Fibroblast of lung (primary cell): ENCODE measurements around the gene CDH4. TPM values are rescaled to one million over a fixed set of nuclear protein-coding genes. Genes with fewer than 3 reads are reported as not detected.

Experiments used
- DNase-seq, 2 donors: peaks; one replicate each; pipeline versions ENCODE4 v3.0.0 to v3.0.0-alpha.2; 2010; ENCODE audit warnings: low read depth in 2 of 2
- H2AFZ ChIP-seq: 2 replicates; pipeline ENCODE4 v1.5.1; 2012; ENCODE audit warnings: low read length, control low read depth, inconsistent platforms
- H3K27ac ChIP-seq: 2 replicates; pipeline ENCODE4 v1.5.1; 2011; ENCODE audit warnings: low read length, control low read depth; ENCODE audit not compliant: insufficient read depth
- H3K27me3 ChIP-seq: 2 replicates; pipeline ENCODE4 v1.5.1; 2011; ENCODE audit warnings: mild to moderate bottlenecking, low read length; ENCODE audit not compliant: control insufficient read depth, insufficient read depth
- H3K36me3 ChIP-seq: 2 replicates; pipeline ENCODE4 v1.5.1; 2011; ENCODE audit warnings: low read length; ENCODE audit not compliant: control insufficient read depth, insufficient read depth
- H3K4me1 ChIP-seq: 2 replicates; pipeline ENCODE4 v1.5.1; 2011; ENCODE audit warnings: low read length; ENCODE audit not compliant: control insufficient read depth, insufficient read depth; ENCODE audit errors: extremely low read depth
- H3K4me2 ChIP-seq: 2 replicates; pipeline ENCODE4 v1.5.1; 2011; ENCODE audit warnings: low read length, control low read depth; ENCODE audit not compliant: insufficient read depth; ENCODE audit errors: extremely low read depth
- H3K4me3 ChIP-seq, 4 experiments: fragments of 200-600 bp in 1 of 4; sonication (generic) in 1 of 4; replicated peaks in 1 of 4; 2 replicates each; pipeline ENCODE4 v1.5.1; 2011 to 2016; ENCODE audit warnings: low read length in 4 of 4, low read depth in 3 of 4, mild to moderate bottlenecking in 3 of 4, control low read depth in 2 of 4, inconsistent platforms in 1 of 4, mixed read lengths in 1 of 4; ENCODE audit not compliant: insufficient read depth in 1 of 4; ENCODE audit errors: control extremely low read depth in 1 of 4
- H3K79me2 ChIP-seq: 2 replicates; pipeline ENCODE4 v1.5.1; 2012; ENCODE audit warnings: mild to moderate bottlenecking, low read length, inconsistent platforms; ENCODE audit not compliant: control insufficient read depth, insufficient read depth
- H3K9ac ChIP-seq: 2 replicates; pipeline ENCODE4 v1.5.1; 2011; ENCODE audit warnings: mild to moderate bottlenecking, low read length, control low read depth; ENCODE audit not compliant: insufficient read depth
- H3K9me3 ChIP-seq: 2 replicates; pipeline ENCODE4 v1.5.1; 2012; ENCODE audit warnings: low read depth, low read length; ENCODE audit not compliant: control insufficient read depth, insufficient read depth
- H4K20me1 ChIP-seq: 2 replicates; pipeline ENCODE4 v1.5.1; 2011; ENCODE audit warnings: low read length; ENCODE audit not compliant: control insufficient read depth, insufficient read depth; ENCODE audit errors: extremely low read depth
- CTCF ChIP-seq, 2 donors: IDR thresholded peaks in 1 of 2; conservative IDR thresholded peaks in 1 of 2; 1 replicate in 1 of 2; 2 replicates in 1 of 2; pipeline ENCODE4 v1.5.1; 2011 to 2012; ENCODE audit warnings: low read length in 2 of 2, control low read depth in 1 of 2, inconsistent platforms in 1 of 2, low read depth in 1 of 2, mild to moderate bottlenecking in 1 of 2
- EZH2 ChIP-seq: IDR thresholded peaks from 2 replicates; pipeline ENCODE4 v1.5.1; 2012; ENCODE audit warnings: low read length, control low read depth, mild to moderate bottlenecking; ENCODE audit errors: missing control alignments
- polyA plus RNA-seq, 2 donors: library from polyadenylated mRNA; depleted of rRNA in 1 of 2; stranded (reverse) in 1 of 2; unstranded in 1 of 2; fragments of >200 nt; gene quantifications; 2 replicates each; pipeline ENCODE4 v1.2.1, GENCODE V29; 2011 to 2012; ENCODE audit warnings: missing spikeins in 1 of 2
- total RNA-seq: library from RNA; depleted of rRNA; stranded (reverse); fragments of >200 nt; gene quantifications from 2 replicates; pipeline ENCODE4 v1.2.1, GENCODE V29; 2014

CDH4 gene
- total and polyA plus RNA-seq, 2 donors (not counting 1 experiment from before 2014, with no cell fraction given): 4.8 to 6.8 TPM

GRCh38 chr20:61737812-61738443 lies 485.9 kb downstream of the CDH4 start:
- Histone ChIP-seq H3K4me2 (no peak overlapping the region), H3K27me3 (peaks cover 14% of the 10 kb centered on the region), H3K4me1 (no peaks in the 10 kb centered on the region), H3K9me3 (no peaks in the 10 kb centered on the region), H3K4me3 (no peak overlapping the region), H4K20me1 (no peaks in the 10 kb centered on the region), H3K27ac (no peak overlapping the region), H3K9ac (no peak overlapping the region), H2AFZ (no peak overlapping the region), H3K36me3 (no peaks in the 10 kb centered on the region), H3K79me2 (no peaks in the 10 kb centered on the region)
- TF ChIP-seq CTCF (conservative IDR thresholded peaks at IDR 0.05 in 1 of 2, IDR thresholded peaks at IDR 0.05 in 1 of 2; ENCODE audit: low read depth in 1 of 2, low read length in 2 of 2): no peak
- TF ChIP-seq EZH2: no peak
- no peak for DNase-seq

- Histone ChIP-seq H3K4me1 (no peaks in the 10 kb centered on the region), H4K20me1 (no peaks in the 10 kb centered on the region), H3K79me2 (no peaks in the 10 kb centered on the region), H3K4me3 (no peak overlapping the region), H3K36me3 (no peaks in the 10 kb centered on the region), H3K9ac (no peak overlapping the region), H3K27me3 (peaks cover 14% of the 10 kb centered on the region), H3K9me3 (no peaks in the 10 kb centered on the region), H3K27ac (no peak overlapping the region), H3K4me2 (no peak overlapping the region), H2AFZ (no peak overlapping the region)
- TF ChIP-seq EZH2: no peak
- TF ChIP-seq CTCF (conservative IDR thresholded peaks at IDR 0.05 in 1 of 2, IDR thresholded peaks at IDR 0.05 in 1 of 2; ENCODE audit: low read depth in 1 of 2, low read length in 2 of 2): no peak
- no peak for DNase-seq
Observed at GRCh38 chr20:61738601-61739069, 486.6 kb downstream of the CDH4 start.

GRCh38 chr20:61739086-61739831 lies 487.2 kb downstream of the CDH4 start:
- DNase-seq: no peak
- no peak overlapping the region for H3K4me3 ChIP-seq
- H4K20me1 ChIP-seq: no peaks in the 10 kb centered on the region
- H3K4me2 ChIP-seq: no peak overlapping the region
- H3K9ac ChIP-seq: no peak overlapping the region
- H3K27ac ChIP-seq: no peak overlapping the region
- no peaks in the 10 kb centered on the region for H3K36me3 ChIP-seq
- H2AFZ ChIP-seq: no peak overlapping the region
- no peaks in the 10 kb centered on the region for H3K4me1 ChIP-seq
- TF ChIP-seq CTCF (conservative IDR thresholded peaks at IDR 0.05 in 1 of 2, IDR thresholded peaks at IDR 0.05 in 1 of 2; ENCODE audit: low read depth in 1 of 2, low read length in 2 of 2): no peak
- no peak for TF ChIP-seq EZH2
- no peaks in the 10 kb centered on the region for H3K79me2 ChIP-seq
- H3K27me3 ChIP-seq: peaks cover 14% of the 10 kb centered on the region
- H3K9me3 ChIP-seq: no peaks in the 10 kb centered on the region
